Astrocyte (in vitro differentiated cells and primary cell): ENCODE data around the gene MRPL1.

Experiments
- CTCF ChIP-seq: IDR thresholded peaks from 2 replicates; pipeline ENCODE4 v1.5.1; 2011; ENCODE audit warnings: low read depth, mild to moderate bottlenecking, inconsistent platforms, low read length, moderate library complexity; ENCODE audit not compliant: insufficient read depth
- EZH2 ChIP-seq: IDR thresholded peaks from 2 replicates; pipeline ENCODE4 v1.6.1; 2012; ENCODE audit warnings: mild to moderate bottlenecking, low read length, inconsistent platforms; ENCODE audit not compliant: insufficient read depth

DNA sequence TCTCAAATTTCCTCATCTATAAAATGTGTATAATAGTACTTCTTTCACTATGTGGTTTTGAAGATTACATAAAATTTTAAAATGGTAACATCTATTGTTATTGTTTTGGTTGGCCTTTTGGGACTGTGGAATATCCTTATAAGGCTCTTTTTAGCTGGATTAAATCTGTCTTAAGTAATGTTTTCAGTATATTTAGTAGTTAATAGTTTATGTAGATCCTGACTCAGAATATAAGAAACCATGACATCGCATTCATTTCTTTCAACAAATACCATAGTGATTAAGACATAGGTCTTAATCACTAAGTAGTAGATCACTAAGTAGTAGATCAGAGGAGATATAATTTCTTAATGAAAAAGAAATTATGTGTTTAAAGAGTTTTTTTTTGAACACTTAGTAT lies 48.5 kb downstream of the MRPL1 start:
- no peak for TF ChIP-seq CTCF
- TF ChIP-seq EZH2 = no peak
